Pons (tissue), 1 donor: ENCODE measurements around the gene AFDN.

Source experiments
- DNase-seq: peaks from one replicate; pipeline ENCODE4 v3.0.0-alpha.2; 2016; ENCODE audit warnings: low spot score

AFDN gene

DNA sequence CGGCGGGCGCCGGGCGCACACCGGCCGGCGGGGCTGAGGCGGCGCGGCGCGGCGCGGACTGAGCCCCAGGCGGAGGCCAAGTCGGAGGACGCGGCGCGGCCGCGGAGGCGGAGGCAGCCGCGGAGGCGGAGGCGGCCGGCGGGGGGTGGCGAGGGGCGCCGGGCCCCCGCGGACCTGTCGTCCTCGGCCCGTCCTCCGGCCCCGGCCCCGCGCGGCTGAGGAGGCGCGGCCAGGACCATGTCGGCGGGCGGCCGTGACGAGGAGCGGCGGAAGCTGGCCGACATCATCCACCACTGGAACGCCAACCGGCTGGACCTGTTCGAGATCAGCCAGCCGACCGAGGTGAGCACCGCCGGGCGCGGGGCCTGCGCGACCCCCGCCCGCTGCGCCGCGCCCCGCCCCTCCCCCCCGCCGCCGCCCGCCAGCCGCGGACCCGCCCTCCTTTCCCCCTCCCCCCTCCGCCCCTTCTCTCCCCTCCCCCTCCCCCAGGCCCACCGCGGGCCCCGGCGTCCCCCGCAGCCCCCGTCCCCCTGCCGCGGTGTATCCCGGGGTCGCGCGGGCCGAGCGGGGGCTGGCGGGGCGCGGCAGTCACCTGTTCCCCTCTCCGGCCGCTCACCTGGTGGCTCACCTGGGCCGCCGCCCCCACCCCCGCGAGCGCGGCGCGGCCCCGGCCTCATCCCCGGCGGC lies at the start of gene AFDN:
Gene AFDN (plus strand): TSS at position 16 of the 687 bp plus-strand sequence. CDS start 222 bp downstream, at position 238.
- DNase-seq, result no peak

DNA sequence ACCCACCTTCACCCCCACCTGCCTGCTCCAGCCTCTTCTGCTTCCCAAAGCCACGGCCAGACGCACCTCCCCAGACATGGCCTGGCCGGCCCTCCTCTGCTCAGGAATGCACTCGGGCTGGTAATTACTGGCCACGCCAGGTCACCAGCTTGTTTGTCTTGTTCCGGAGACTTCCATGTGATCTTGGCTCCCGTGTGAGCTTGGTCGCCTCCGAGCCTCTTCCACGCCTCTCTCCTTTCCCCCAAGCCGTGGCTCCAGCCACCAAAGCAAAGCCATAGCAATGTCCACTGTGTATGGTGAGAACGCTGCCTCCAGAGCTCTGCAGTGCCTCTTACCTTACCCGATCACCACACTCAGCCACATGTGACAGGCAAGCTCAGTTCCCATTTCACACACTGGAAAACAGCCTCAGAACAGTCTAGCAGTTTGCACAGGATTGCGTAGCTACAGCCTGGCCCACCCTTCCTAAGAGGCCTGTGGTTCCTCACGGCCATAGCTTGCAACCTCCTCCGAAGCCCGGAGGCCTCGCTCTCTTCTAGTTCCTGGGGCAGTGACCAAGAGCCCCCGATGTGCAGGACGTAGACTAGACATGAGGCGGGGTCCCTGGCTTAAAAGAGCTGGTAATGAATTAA lies 48.1 kb upstream of the AFDN start:
- DNase-seq, result no peak

GRCh38 chr6:167779129-167779992 lies 47.4 kb upstream of the AFDN start:
- no peak for DNase-seq

- DNase-seq, result no peak
Observed at GRCh38 chr6:167779993-167780655, 46.6 kb upstream of the AFDN start.

DNA sequence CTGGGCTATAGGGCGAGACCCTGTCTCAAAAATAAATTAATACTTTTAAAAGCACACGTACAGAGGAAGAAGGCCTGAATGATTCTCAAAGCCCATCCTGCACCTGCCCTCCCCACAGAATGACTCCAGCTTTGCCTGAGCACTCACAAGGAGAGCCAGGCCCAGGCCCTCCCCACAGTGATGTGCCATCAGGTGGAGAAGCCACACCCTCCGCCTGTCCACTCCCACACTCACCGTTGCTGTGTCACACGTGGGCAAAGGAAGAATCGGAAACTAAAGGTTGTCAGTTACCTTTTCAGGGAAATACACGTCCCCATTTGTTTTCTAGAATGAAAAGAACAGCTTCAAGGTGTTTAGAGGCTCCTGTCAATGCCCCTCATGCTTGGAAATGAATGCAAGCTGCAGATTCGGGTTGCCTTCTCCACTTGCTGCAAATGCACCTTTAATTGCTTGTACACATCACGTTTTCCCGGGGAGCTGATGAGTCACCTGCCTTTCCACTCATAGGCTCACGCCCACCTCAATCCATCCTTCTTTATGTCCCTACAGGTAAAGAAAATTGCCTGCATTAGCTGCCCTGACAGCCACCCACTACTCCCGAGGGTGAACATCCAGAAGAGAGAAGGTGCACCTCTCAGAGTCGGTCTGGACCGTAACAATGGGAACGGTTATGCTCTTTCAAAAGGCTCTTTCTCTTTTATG lies 45.5 kb upstream of the AFDN start:
- DNase-seq, result no peak

DNA sequence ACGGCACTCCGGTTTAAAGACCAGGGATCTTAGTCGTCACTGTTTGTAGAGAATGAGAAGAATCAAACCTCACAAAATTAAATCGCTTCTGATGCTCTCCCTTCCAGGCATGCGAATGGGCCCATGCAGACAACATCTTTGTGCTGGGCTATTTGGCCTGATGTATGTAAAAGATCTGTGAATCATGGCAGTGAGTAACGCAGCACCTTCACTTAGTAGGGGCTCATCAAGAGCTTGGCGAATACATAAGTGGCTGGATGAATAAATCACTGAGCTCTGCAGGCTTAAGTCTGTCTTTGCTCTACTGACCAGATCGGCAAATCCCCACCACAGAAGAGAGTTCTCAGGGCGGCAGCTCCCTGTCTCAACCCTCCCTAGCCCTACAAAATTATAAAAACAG lies 44.8 kb upstream of the AFDN start:
- DNase-seq, result no peak

DNA sequence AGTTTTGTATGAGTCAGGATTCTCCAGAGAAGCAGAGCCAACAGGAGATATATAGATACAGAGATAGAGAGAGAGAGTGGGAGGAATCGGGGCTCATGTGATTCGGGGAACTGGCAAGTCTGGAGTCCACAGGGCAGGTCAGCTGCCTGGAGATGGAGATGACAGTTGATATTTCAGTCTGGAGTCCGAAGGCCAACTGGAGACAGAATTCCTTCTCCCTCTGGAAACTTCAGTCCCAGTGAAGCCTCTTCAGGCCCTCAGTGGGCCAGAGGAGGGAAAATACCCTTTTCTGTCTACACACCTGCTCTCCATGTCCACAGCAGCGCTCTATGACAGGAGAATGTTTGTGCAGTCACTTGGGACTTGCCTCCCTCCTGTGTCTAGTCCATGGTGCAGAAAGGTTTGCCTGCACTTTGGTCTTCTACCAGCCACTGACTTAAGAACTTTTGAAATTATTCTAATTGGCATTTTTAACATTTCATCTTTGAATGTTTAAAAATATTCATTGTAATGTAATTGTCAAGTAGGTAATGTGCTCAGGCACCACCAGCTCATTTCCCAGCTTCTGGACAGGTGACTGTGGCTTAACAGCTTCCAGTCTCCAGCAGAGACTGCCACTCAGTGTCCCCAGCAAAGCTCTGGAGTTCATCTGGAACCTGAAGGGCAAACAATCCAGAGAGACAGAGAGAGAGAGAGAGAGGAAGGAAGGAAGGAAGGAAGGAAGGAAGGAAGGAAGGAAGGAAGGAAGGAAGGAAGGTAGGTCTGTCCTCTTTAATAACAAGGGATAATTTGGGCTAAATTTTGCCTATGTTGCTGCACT lies 43.8 kb upstream of the AFDN start:
- no peak for DNase-seq

DNA sequence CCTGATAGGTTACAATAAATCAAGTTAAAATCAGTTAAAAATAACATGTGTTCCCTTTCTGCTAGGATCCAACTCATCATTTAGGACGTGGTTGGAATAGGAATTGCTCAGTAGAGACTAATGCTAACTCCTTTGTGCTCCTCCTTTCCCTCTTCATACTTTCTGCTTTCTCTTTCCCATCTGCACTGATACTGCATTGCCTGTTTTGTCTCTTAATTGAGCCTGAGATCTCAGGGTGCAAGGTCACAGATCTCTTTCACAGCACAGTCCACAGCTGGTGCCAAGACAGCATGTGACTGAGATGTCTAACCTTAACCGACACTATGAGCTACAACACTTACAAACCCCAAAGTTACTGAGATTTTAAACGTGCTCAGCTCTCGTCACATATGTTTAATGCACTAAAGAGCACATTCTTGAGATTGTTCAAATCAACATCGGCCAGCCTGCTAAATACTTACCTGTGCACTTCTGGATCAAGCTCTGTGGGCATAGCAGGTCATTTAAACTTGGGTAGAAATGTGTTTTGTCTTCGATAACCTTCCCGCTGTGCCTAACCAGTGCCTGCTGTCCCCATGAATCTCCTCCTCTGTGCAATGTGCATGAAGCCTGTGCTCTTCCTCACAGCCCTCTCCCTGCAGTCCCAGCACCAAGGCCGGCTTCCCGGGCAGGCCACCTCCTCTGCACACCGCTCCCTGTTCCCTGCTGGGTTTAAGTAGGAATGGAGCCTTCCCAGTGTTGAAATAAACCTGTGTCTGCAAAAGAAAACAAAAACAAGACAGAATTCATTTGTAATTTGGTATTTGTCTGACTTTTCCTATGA lies 39.6 kb upstream of the AFDN start:
- DNase-seq, result no peak

- DNase-seq, result no peak
Observed at GRCh38 chr6:167787896-167788562, 38.7 kb upstream of the AFDN start.

DNA sequence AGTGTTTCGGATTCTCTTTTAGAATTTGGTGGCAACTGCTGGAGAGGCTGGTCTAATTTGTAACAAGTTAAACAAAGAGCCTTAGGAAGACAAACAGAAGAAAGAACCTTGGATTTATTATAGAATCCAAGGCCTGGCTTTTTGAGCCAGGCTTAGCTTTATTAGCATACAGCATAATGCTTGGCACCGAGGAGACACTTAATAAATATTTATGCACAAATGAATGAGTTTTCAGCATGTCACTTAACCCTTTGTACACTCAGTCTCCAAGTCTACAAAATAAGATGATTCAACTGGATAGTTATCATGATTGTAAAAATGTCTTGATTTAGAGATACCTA lies 38.2 kb upstream of the AFDN start:
- peak; percentile 22 for DNase-seq

GRCh38 chr6:167789358-167789757 lies 37.4 kb upstream of the AFDN start:
- DNase-seq, result no peak

DNA sequence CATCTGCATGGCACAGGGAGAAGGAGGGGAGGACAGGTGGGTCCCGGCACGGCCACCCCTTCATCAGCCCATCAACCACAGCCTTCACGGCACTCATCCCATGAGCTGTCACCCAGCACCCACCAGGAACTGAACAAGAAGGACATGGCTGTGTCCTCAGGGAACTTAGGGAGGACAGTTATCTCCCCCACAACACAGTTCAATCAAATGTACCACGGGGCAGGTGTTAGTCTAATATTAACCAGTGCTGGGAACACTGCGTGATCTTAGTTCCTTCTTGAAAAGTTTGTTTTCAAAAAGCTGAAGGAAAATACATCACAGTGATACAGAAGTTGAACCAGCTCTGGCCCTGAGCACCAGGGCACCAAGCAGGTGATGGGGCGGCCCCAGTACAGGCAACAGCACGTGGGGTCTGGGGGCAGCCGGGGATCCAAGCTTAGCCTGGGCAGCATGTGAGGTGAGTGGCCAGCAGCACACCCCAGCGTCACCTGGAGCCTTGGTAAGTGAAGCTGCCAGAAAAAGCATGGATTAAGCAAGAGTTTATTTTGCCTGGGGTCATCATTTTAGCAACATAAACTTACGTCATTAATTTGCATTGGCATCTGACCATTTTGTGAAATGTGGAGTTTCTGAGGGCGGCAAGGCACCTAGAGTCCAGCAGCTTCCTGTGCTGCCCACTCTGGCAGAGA lies 35.5 kb upstream of the AFDN start:
- no peak for DNase-seq

DNA sequence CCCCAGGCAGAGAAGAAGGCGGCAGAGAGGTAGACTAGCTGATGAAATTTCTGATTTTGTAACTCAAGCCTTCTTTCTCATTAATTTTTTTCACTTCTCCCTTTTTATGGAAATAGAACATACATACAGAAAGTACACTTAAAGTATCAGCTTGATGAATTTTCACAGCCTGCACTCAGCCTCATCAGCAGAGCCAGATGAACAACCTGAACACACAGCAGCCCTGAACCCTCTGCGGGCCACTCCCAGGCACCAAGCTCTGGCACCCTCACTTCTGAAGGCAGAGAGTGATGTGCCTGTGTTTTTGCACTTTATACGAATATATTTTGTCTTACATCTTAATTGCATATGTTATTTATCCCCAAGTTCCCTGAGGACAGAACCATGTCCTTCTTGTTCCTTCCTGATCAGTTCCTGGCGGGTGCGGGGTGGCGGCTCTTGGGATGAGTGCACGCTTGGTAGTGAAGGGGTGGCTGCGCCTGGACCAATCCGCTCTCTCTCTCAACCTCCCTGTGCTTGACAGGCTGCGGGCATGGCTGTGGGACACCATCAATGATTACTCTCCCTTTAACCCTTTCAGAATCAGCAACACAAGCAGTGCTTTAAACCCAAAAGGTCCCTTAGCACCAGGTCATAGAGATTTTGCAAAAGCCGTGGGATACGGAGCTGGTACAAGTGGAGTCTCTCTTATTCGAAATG lies 34.8 kb upstream of the AFDN start:
- DNase-seq, result no peak

- no peak for DNase-seq
Observed at GRCh38 chr6:167793421-167793820, 33.3 kb upstream of the AFDN start.

GRCh38 chr6:167794161-167795157 lies 32.3 kb upstream of the AFDN start:
- DNase-seq, result no peak

GRCh38 chr6:167795321-167795811 lies 31.3 kb upstream of the AFDN start:
- no peak for DNase-seq

DNA sequence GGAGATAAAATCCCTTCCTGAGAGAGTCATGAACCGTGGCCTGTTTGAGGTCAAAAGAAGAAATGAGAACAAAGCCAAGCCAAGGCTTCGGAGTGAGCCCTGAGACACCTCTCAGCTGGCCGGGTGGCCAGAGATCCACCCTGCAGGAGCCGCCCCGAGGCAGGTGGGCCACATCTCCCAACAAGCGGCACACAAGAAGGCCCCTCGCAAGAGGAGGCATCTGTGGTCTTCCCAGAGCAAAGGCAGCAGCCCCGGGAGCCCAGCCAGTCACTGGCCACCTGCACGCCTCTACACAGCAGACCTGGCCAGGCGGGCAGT lies 30.9 kb upstream of the AFDN start:
- DNase-seq, result no peak
